DOHH2 (cell line): ENCODE data around the gene PAQR4.

ENCODE experiments used
- CTCF ChIP-seq: fragments of 200-600 bp; sonication (generic); IDR thresholded peaks from one replicate; pipeline ENCODE4 v1.5.1; 2014; ENCODE audit warnings: antibody characterized with exemption, mild to moderate bottlenecking, low read depth, low read length; ENCODE audit not compliant: poor library complexity, severe bottlenecking
- EZH2phosphoT487 ChIP-seq: fragments of 200-600 bp; sonication (generic); IDR thresholded peaks from 2 replicates; pipeline ENCODE4 v1.6.1; 2017; ENCODE audit warnings: borderline replicate concordance, mild to moderate bottlenecking, antibody characterized with exemption, low read length, moderate library complexity, mixed read lengths

DNA sequence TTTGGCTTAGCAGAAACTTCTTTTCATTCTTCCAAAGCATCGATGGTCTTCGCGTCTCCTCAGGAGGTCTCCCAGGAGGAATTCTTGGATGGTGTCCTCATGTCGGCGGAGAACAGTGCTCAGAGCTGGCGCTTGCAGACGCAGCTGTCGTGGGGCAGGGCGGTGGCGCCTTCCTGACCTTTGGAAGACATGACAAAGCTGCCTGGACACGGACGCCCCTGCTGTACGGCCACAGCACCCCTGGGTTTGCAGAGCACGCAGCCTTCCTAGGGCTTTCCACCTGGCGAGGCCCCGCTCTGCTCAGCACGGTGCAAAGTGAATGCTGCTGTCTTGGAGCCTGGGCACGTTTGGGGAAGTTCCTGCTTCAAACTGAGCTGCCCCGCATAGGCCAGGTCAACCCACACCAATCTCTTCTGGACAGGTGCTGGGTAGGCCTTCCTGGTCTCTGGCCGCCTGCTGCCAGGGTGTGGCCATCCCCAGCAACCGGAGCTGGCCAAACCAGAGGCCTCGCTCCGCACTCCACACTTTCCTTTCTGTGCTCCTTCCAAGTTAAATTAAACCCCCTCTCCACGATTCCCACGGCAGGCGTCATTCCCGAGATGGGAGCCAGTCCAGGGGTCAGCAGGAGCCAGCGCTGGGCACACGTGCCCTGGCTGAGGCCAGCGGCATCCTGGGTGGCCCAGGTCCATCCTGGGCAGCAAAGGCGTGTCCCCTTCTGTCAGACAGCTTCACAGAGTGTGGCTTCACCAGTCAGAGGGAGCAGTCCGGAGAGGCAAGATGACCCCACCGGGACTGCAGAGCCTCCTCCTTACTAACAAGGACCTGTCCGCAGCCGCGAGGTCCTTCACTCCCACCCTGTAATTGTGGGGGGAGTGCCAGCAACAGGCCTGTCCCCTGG lies 20.1 kb upstream of the PAQR4 start:
- no peak for TF ChIP-seq CTCF
- TF ChIP-seq EZH2phosphoT487, result no peak
